ENCODE data around the gene ADCYAP1R1. TPM values are rescaled to one million over a fixed set of nuclear protein-coding genes. Genes with fewer than 3 reads are reported as not detected.

The ADCYAP1R1 gene
- polyA plus RNA-seq, 1 donor from 2014 or later: 8.6 TPM

GRCh38 chr7:31083210-31083786 lies 31.2 kb downstream of the ADCYAP1R1 start:
- Histone ChIP-seq H3F3A (ENCODE audit: insufficient read depth, low read length, poor library complexity, severe bottlenecking) (no peaks in the 10 kb centered on the region), H2AFZ (ENCODE audit: low read depth, low read length) (no peak overlapping the region), H3K9me3 (ENCODE audit: low read length) (no peaks in the 10 kb centered on the region), H4K20me1 (ENCODE audit: insufficient read depth) (no peaks in the 10 kb centered on the region), H3K4me2 (ENCODE audit: low read length) (no peak overlapping the region), H3K79me2 (replicated peaks; ENCODE audit: insufficient read depth, low read length) (no peaks in the 10 kb centered on the region), H3K27me3 (ENCODE audit: insufficient read depth, low read depth, low read length) (no peaks in the 10 kb centered on the region), H3K9ac (ENCODE audit: low read length) (no peak overlapping the region), H3K4me3 (ENCODE audit: low read length) (no peak overlapping the region), H3K36me3 (ENCODE audit: insufficient read depth, low read length) (peaks cover 5% of the 10 kb centered on the region), H3K9me2 (ENCODE audit: insufficient read depth, low read length) (no peaks in the 10 kb centered on the region), H3K27ac (ENCODE audit: low read length) (no peak overlapping the region)
- no peak for TF ChIP-seq REST (IDR thresholded peaks at IDR 0.05; ENCODE audit: borderline replicate concordance)
- no peak for TF ChIP-seq MXI1 (conservative IDR thresholded peaks at IDR 0.05; ENCODE audit: poor library complexity, severe bottlenecking)

GRCh38 chr7:31084226-31084625 lies 32.1 kb downstream of the ADCYAP1R1 start:
- no peak overlapping the region for H3K9ac ChIP-seq (ENCODE audit: low read length)
- no peak overlapping the region for H3K4me2 ChIP-seq (ENCODE audit: low read length)
- H4K20me1 ChIP-seq (ENCODE audit: insufficient read depth): no peaks in the 10 kb centered on the region
- no peak overlapping the region for H2AFZ ChIP-seq (ENCODE audit: low read depth, low read length)
- H3F3A ChIP-seq (ENCODE audit: insufficient read depth, low read length, poor library complexity, severe bottlenecking): no peaks in the 10 kb centered on the region
- no peaks in the 10 kb centered on the region for H3K27me3 ChIP-seq (ENCODE audit: insufficient read depth, low read depth, low read length)
- H3K79me2 ChIP-seq (replicated peaks; ENCODE audit: insufficient read depth, low read length): no peaks in the 10 kb centered on the region
- H3K27ac ChIP-seq (ENCODE audit: low read length): no peak overlapping the region
- H3K9me3 ChIP-seq (ENCODE audit: low read length): no peaks in the 10 kb centered on the region
- H3K9me2 ChIP-seq (ENCODE audit: insufficient read depth, low read length): no peaks in the 10 kb centered on the region
- H3K4me3 ChIP-seq (ENCODE audit: low read length): no peak overlapping the region
- H3K36me3 ChIP-seq (ENCODE audit: insufficient read depth, low read length): peaks cover 5% of the 10 kb centered on the region
- TF ChIP-seq REST (IDR thresholded peaks at IDR 0.05; ENCODE audit: borderline replicate concordance): no peak

DNA sequence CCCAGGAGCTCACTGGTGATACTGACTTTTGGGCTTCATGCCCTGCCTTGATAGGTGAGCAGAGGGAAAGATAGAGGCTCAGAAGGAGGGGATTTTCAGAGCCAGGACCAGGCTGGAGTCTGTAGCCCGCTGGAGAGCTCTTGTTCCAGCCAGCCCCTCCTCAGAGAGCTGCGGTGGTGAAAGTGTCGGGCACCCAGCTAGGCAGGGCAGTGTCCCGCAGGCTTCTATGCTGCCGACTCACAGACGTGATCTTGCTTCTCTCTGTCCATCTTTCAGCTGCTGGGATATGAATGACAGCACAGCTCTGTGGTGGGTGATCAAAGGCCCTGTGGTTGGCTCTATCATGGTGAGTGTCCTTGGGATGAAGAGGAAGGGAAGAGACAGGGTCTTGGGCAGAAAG lies 35.2 kb downstream of the ADCYAP1R1 start:
- H3K27me3 ChIP-seq (ENCODE audit: insufficient read depth, low read depth, low read length): no peaks in the 10 kb centered on the region
- H3K4me2 ChIP-seq (ENCODE audit: low read length): no peak overlapping the region
- no peak overlapping the region for H3K27ac ChIP-seq (ENCODE audit: low read length)
- H3K79me2 ChIP-seq (replicated peaks; ENCODE audit: insufficient read depth, low read length): no peaks in the 10 kb centered on the region
- no peak overlapping the region for H2AFZ ChIP-seq (ENCODE audit: low read depth, low read length)
- no peaks in the 10 kb centered on the region for H3F3A ChIP-seq (ENCODE audit: insufficient read depth, low read length, poor library complexity, severe bottlenecking)
- H3K36me3 ChIP-seq (ENCODE audit: insufficient read depth, low read length): peaks cover 5% of the 10 kb centered on the region
- H3K9me2 ChIP-seq (ENCODE audit: insufficient read depth, low read length): no peaks in the 10 kb centered on the region
- TF ChIP-seq EZH2 (IDR thresholded peaks at IDR 0.05; ENCODE audit: borderline replicate concordance, insufficient read depth, low read length, poor library complexity, severe bottlenecking): no peak
- TF ChIP-seq CTCF (IDR thresholded peaks at IDR 0.05; ENCODE audit: poor library complexity, severe bottlenecking): no peak
- TF ChIP-seq TAF1 (IDR thresholded peaks at IDR 0.05; ENCODE audit: low read depth): no peak
- no peak for TF ChIP-seq POLR2AphosphoS5 (IDR thresholded peaks at IDR 0.05)
- TF ChIP-seq SMC3 (conservative IDR thresholded peaks at IDR 0.05; ENCODE audit: poor library complexity): no peak
- TF ChIP-seq MXI1 (conservative IDR thresholded peaks at IDR 0.05; ENCODE audit: poor library complexity, severe bottlenecking): no peak
- no peak overlapping the region for H3K4me3 ChIP-seq (ENCODE audit: low read length)
- no peak overlapping the region for H3K9ac ChIP-seq (ENCODE audit: low read length)
- no peaks in the 10 kb centered on the region for H4K20me1 ChIP-seq (ENCODE audit: insufficient read depth)
- no peaks in the 10 kb centered on the region for H3K9me3 ChIP-seq (ENCODE audit: low read length)

Measured in neural cell (in vitro differentiated cells).